ENCODE results near the gene IKBKE.
"Not testable (repeated sequence)": the region's sequence is repeated elsewhere in the genome, so short reads cannot be mapped to it uniquely, and the experiment has no call there.

The IKBKE gene

DNA sequence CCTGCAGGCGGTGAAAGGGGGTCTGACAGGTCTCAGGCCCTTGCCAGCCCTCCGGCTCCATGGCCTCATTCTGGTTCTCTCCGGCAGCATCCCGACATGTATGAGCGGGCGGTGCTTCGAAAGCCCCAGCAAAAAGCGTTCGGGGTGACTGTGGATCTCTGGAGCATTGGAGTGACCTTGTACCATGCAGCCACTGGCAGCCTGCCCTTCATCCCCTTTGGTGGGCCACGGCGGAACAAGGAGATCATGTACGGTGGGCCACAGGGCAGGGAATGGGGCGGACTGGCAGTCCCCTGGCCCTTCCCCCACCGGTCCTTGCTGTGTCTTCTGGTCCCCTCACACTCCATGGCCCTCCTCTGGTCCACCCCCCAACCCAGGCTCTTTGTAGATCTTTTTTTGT is 6.3 kb downstream of the IKBKE start:
- DNase-seq = no peak

DNA sequence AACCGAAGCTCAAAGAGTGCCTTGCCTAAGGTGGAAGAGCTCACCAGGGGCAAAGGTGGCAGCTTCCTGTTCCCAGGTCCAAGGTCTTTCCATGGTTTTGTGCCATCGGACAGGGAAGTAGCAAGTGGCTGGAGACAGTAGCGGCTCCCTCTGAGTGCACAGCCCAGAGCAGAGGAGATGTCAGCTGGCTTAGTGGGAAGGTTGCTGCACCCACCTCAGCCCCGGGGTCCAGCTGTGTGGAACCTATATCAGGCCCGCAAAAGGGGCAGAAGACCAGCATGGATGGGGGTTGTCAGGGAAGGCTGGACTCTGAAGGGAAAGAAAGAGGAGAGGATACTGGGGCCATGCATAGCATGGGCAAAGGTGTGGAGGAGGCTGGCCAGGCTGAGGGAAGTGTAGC is 6.8 kb downstream of the IKBKE start:
- DNase-seq = no peak

DNA sequence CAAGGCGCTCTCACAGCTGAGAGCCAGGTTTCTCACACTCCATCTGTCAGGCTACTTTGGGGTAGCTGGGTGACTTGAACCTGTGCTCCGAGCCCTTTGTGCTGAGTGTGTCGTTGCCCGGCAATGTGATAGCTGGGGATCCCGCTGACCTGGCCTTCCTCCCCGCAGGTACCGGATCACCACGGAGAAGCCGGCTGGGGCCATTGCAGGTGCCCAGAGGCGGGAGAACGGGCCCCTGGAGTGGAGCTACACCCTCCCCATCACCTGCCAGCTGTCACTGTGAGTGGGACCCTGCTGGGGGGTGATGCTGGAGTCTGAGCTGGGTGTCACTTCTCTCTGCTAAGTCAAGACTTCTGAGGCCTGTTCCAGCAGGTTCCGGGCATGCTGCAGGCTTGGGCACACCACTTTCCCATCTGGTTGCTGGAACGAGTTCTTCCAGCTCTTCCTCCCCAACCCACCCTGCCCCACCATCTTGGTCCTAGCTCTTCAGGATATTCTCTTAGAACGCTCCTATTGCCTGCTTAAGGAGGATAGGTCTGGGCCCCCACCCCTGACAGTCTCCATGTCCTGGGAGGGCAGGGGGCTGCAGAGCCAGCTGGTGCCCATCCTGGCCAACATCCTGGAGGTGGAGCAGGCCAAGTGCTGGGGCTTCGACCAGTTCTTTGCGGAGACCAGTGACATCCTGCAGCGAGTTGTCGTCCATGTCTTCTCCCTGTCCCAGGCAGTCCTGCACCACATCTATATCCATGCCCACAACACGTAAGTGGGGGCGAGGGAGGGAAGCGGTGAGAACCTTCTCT is 7.5 kb downstream of the IKBKE start:
- DNase-seq = peak in 1 of 2 experiments; percentile 16

- DNase-seq = no peak
Observed at GRCh38 chr1:206478746-206479145, 8.5 kb downstream of the IKBKE start.

- DNase-seq = peak; percentile 76 to 77
Observed at GRCh38 chr1:206479183-206480125, 9.2 kb downstream of the IKBKE start.

GRCh38 chr1:206480211-206480610 is 9.9 kb downstream of the IKBKE start:
- no peak for DNase-seq

DNA sequence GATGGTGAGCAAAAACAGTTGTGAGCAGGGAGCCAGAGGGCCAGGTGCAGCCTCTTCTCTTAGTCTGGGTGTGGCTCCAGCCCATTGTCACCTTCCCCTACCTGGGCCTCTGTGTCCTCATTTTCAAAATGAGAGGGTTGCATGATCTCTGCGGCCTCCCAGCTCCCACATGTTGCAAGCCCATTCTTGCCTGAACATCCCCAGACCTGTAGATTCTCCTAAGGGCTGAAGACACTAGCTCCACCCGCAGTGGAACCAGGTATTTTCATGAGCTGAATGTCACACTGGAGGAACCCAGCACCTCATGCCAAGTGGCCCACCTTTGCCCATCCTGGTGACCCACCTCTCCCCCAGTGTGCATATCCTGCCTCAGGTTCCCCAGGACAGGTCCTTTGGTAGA is 12.3 kb downstream of the IKBKE start:
- DNase-seq = no peak

- DNase-seq = not testable (repeated sequence)
Observed at GRCh38 chr1:206483864-206484263, 13.6 kb downstream of the IKBKE start.

DNA sequence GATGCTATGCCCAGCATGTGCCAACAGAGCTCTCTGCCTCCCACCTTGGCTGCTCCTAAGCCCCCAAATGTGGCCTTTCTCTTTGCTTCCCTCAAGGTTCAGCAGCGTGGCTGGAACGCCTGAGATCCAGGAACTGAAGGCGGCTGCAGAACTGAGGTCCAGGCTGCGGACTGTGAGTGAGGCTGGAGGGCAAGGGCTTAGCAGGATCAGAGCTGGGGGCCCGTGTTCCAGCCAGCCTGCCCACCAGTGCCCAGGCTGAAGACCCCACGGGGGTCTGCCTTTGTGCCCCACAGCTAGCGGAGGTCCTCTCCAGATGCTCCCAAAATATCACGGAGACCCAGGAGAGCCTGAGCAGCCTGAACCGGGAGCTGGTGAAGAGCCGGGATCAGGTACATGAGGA is 14.6 kb downstream of the IKBKE start:
- no peak for DNase-seq

DNA sequence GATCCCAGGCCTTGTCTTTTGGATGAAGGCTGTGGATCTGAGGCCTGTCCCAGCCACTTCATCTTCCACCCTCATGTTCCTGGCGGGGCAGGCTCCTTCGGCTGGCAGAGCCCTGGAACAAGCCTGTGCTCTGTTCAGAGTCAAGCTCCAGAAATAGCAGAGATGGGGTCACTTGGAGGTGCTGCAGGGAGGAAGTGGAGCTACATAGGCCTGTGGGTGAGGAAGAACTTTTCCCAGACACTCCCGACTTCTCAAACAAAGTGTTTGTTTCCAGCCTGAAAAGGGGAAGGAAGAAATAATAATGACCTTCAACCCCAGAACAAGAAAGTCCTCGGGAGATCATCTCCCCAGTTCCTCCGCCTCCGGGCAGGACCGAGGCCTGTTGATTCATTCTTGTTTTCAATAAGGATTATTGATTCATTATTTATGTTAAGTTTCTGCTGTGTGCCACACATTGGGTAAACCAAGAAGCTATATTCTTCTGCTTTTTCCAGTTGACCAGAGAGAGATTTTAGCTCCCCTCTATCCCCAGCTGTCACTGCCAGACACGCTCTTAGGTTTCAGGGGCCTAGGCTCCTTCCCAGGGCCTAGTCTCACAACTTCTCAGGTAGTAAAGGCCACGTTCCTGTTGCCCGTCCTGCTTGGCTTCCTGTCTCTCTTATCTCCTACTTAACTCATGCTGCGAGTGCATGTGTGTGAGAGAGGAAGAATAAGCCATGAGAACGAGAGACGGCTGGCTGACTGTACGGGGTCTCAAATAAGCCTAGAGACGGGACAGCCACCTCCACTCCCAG is 16.9 kb downstream of the IKBKE start:
- no peak for DNase-seq

GRCh38 chr1:206487970-206488369 is 17.7 kb downstream of the IKBKE start:
- DNase-seq = no peak

- DNase-seq = no peak
Observed at GRCh38 chr1:206488466-206488865, 18.2 kb downstream of the IKBKE start.

GRCh38 chr1:206489980-206490770 is 19.9 kb downstream of the IKBKE start:
- DNase-seq = peak; percentile 34 to 77

GRCh38 chr1:206490771-206491405 is 20.6 kb downstream of the IKBKE start:
- peak in 1 of 2 experiments; percentile 40 for DNase-seq

DNA sequence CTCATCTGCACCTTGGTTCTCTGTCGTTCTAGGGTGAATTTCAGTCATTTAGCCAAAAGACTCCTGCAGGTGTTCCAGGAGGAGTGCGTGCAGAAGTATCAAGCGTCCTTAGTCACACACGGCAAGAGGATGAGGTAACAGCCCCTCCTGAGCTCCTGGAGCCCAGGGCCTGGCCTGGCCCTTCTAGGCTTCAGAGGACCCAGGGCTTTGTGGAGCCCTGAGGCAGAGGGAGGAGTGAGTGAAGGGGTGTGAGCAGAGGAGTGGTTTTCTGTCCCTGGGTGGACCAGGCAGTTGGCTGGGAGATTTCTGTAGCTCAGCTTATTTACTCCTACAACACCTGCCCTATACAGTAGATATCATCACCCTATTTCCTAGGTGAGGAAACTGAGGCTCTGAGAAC is 21.3 kb downstream of the IKBKE start:
- DNase-seq = no peak

GRCh38 chr1:206492589-206492988 is 22.3 kb downstream of the IKBKE start:
- DNase-seq = no peak

DNA sequence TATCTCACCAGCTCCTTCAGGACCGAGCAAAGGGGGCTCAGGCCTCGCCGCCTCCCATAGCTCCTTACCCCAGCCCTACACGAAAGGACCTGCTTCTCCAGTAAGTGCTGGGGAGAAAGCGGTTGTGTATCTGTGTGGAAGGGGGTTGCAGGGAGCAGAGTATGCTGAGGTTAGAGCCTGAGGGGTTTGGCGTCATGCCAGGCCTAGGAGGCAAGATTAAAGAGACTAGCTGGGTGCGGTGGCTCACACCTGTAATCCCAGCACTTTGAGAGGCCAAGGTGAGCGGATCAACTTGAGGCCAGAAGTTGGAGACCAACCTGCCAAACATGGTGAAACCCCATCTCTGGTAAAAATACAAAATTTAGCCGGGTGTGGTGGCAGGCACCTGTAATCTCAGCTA is 23.0 kb downstream of the IKBKE start:
- no peak for DNase-seq

- no peak for DNase-seq
Observed at GRCh38 chr1:206495011-206495461, 24.8 kb downstream of the IKBKE start.

DNA sequence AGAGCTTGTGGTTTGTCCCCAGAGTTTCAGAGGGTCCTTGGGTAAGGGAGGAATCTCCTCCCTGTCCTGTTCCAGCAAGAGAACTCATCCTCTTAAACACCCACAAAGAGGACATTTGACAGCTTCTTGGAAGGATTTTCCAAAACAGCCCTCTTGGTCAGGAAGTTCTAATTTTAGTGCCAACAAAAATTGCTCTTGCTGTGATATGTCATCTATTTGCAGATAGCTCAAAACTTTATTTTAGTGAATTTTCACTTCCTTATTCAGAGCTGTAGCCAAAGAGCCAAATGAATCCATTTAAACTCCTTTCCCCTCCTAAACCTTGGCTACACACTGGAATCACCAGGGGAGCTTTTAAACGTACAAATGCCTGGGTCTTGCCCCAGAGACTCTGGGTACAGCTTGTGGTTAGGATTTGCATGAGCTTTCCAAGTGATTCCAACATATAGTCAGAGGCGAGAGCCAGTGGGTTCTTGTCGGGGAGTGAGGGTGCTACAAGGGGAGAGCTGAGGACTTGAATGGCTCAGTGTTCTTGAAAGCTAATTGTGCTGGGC is 25.3 kb downstream of the IKBKE start:
- DNase-seq = no peak

- DNase-seq = no peak
Observed at GRCh38 chr1:206496131-206496793, 26.0 kb downstream of the IKBKE start.

DNA sequence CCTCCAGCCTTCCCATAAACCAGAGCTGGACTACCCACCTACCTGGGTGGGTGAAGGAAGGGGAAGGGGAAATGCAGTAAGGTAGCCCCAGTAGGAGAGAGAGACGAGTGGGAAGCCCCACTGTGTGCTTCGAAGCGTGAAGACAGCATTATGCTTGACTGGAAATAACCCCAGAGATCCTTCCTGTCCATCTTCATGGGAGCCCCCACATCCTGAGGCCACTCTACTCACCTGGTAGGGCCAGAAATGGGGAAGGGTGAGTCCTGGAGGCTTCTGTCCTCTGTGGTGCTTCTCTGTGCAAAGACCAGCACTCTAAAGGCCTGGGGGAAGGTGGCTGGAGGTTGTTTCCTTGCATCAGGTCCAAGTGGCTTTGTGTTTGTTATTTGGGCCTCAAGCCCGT is 27.1 kb downstream of the IKBKE start:
- DNase-seq = no peak

Data from NCI-H524 (cell line).